ENCODE data around the gene MYH16.
"Not testable (repeated sequence)": the region's sequence is repeated elsewhere in the genome, so short reads cannot be mapped to it uniquely, and the experiment has no call there.

DNA sequence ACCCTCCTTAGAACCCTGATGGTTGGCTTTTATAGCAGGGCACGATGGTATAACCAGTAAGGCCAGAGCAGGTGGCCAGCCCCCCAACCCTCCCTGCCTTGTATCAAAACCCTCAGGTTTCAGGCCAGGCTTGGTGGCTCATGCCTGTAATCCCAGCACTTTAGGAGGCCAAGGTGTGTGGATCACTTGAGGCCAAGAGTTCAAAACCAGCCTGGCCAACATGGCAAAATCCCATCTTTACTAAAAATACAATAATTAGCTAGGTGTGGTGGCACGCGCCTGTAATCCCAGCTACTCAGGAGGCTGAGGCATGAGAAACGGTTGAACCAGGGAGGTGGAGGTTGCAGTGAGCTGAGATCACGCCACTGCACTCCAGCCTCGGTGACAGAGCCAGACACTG is 50.0 kb downstream of the MYH16 start:
- TF ChIP-seq, protein P1, sequence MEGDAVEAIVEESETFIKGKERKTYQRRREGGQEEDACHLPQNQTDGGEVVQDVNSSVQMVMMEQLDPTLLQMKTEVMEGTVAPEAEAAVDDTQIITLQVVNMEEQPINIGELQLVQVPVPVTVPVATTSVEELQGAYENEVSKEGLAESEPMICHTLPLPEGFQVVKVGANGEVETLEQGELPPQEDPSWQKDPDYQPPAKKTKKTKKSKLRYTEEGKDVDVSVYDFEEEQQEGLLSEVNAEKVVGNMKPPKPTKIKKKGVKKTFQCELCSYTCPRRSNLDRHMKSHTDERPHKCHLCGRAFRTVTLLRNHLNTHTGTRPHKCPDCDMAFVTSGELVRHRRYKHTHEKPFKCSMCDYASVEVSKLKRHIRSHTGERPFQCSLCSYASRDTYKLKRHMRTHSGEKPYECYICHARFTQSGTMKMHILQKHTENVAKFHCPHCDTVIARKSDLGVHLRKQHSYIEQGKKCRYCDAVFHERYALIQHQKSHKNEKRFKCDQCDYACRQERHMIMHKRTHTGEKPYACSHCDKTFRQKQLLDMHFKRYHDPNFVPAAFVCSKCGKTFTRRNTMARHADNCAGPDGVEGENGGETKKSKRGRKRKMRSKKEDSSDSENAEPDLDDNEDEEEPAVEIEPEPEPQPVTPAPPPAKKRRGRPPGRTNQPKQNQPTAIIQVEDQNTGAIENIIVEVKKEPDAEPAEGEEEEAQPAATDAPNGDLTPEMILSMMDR (conservative IDR thresholded peaks at IDR 0.05; ENCODE audit: low read depth in 2 of 2), result not testable (repeated sequence)
- TF ChIP-seq CREB1 (CRISPR knock-in tag; IDR thresholded peaks at IDR 0.05; ENCODE audit: low read depth); EZH2 (IDR thresholded peaks at IDR 0.05; ENCODE audit: low read depth, unreplicated experiment); JUNB (IDR thresholded peaks at IDR 0.05; ENCODE audit: unreplicated experiment); EZH2phosphoT487 (IDR thresholded peaks at IDR 0.05; ENCODE audit: unreplicated experiment); POLR2AphosphoS5 (IDR thresholded peaks at IDR 0.05; ENCODE audit: low read depth); ZNF331 (CRISPR knock-in tag; IDR thresholded peaks at IDR 0.05; ENCODE audit: low read depth); ZNF114 (CRISPR knock-in tag; IDR thresholded peaks at IDR 0.05); NANOG (IDR thresholded peaks at IDR 0.05; ENCODE audit: borderline replicate concordance): not testable (repeated sequence)
- TF ChIP-seq, protein P2, sequence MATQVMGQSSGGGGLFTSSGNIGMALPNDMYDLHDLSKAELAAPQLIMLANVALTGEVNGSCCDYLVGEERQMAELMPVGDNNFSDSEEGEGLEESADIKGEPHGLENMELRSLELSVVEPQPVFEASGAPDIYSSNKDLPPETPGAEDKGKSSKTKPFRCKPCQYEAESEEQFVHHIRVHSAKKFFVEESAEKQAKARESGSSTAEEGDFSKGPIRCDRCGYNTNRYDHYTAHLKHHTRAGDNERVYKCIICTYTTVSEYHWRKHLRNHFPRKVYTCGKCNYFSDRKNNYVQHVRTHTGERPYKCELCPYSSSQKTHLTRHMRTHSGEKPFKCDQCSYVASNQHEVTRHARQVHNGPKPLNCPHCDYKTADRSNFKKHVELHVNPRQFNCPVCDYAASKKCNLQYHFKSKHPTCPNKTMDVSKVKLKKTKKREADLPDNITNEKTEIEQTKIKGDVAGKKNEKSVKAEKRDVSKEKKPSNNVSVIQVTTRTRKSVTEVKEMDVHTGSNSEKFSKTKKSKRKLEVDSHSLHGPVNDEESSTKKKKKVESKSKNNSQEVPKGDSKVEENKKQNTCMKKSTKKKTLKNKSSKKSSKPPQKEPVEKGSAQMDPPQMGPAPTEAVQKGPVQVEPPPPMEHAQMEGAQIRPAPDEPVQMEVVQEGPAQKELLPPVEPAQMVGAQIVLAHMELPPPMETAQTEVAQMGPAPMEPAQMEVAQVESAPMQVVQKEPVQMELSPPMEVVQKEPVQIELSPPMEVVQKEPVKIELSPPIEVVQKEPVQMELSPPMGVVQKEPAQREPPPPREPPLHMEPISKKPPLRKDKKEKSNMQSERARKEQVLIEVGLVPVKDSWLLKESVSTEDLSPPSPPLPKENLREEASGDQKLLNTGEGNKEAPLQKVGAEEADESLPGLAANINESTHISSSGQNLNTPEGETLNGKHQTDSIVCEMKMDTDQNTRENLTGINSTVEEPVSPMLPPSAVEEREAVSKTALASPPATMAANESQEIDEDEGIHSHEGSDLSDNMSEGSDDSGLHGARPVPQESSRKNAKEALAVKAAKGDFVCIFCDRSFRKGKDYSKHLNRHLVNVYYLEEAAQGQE (IDR thresholded peaks at IDR 0.05; ENCODE audit: unreplicated experiment), result not testable (repeated sequence)
- TF ChIP-seq, protein P3, sequence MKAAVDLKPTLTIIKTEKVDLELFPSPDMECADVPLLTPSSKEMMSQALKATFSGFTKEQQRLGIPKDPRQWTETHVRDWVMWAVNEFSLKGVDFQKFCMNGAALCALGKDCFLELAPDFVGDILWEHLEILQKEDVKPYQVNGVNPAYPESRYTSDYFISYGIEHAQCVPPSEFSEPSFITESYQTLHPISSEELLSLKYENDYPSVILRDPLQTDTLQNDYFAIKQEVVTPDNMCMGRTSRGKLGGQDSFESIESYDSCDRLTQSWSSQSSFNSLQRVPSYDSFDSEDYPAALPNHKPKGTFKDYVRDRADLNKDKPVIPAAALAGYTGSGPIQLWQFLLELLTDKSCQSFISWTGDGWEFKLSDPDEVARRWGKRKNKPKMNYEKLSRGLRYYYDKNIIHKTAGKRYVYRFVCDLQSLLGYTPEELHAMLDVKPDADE (IDR thresholded peaks at IDR 0.05), result not testable (repeated sequence)
